Measurements from ENCODE around the gene PRM1.

DNA sequence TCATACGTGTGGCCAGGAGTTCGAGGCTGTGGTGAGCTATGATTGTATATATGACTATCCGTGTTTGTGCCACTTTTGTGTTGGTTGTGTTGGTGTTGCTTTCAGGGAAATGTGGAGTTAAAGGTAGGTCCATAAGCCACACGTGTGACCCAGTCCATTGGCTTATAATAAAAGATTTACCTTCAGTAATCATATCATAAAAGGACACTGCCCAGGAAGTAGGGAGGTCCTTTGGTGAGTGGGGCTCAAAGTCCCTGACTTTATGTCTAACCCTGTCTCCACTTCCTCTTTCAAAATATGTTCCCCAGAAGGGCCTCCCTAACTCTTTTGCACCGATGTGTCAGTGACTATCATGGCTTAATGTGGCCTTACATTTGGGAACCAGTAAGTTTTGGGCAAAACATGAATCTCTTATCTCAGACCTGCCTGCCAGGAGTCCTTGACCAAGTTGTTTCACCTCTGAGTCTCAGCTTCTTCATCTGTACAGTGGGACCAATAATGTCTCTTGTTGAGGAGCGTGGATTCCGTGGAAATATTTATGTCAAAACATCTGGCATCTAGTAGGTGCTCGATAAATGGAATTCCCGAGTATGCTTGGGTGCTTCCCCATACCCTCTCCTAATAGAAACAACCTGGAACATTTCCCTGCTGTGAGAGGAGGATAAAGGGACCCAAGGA, 16.8 kb downstream of the PRM1 start:
- TF ChIP-seq, protein P1, sequence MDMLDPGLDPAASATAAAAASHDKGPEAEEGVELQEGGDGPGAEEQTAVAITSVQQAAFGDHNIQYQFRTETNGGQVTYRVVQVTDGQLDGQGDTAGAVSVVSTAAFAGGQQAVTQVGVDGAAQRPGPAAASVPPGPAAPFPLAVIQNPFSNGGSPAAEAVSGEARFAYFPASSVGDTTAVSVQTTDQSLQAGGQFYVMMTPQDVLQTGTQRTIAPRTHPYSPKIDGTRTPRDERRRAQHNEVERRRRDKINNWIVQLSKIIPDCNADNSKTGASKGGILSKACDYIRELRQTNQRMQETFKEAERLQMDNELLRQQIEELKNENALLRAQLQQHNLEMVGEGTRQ (IDR thresholded peaks at IDR 0.05; ENCODE audit: low read depth, low read length), result no peak
- TF ChIP-seq, protein P2, sequence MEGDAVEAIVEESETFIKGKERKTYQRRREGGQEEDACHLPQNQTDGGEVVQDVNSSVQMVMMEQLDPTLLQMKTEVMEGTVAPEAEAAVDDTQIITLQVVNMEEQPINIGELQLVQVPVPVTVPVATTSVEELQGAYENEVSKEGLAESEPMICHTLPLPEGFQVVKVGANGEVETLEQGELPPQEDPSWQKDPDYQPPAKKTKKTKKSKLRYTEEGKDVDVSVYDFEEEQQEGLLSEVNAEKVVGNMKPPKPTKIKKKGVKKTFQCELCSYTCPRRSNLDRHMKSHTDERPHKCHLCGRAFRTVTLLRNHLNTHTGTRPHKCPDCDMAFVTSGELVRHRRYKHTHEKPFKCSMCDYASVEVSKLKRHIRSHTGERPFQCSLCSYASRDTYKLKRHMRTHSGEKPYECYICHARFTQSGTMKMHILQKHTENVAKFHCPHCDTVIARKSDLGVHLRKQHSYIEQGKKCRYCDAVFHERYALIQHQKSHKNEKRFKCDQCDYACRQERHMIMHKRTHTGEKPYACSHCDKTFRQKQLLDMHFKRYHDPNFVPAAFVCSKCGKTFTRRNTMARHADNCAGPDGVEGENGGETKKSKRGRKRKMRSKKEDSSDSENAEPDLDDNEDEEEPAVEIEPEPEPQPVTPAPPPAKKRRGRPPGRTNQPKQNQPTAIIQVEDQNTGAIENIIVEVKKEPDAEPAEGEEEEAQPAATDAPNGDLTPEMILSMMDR (conservative IDR thresholded peaks at IDR 0.05; ENCODE audit: low read depth, low read length), result no peak
- TF ChIP-seq SMC3 (IDR thresholded peaks at IDR 0.05; ENCODE audit: low read depth, low read length) (no peak), CEBPB (IDR thresholded peaks at IDR 0.05; ENCODE audit: low read depth, low read length) (no peak), POLR2A (IDR thresholded peaks at IDR 0.05; ENCODE audit: low read depth, low read length) (no peak), RAD21 (IDR thresholded peaks at IDR 0.05; ENCODE audit: low read length) (no peak), RFX5 (IDR thresholded peaks at IDR 0.05; ENCODE audit: low read depth, low read length) (no peak), FOS (IDR thresholded peaks at IDR 0.05; ENCODE audit: low read depth, low read length) (no peak), CHD1 (IDR thresholded peaks at IDR 0.05; ENCODE audit: low read depth, low read length) (no peak), MXI1 (IDR thresholded peaks at IDR 0.05; ENCODE audit: borderline replicate concordance, low read depth, low read length) (no peak)
- TF ChIP-seq, protein P3, sequence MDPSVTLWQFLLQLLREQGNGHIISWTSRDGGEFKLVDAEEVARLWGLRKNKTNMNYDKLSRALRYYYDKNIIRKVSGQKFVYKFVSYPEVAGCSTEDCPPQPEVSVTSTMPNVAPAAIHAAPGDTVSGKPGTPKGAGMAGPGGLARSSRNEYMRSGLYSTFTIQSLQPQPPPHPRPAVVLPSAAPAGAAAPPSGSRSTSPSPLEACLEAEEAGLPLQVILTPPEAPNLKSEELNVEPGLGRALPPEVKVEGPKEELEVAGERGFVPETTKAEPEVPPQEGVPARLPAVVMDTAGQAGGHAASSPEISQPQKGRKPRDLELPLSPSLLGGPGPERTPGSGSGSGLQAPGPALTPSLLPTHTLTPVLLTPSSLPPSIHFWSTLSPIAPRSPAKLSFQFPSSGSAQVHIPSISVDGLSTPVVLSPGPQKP (IDR thresholded peaks at IDR 0.05; ENCODE audit: borderline replicate concordance, low read depth, low read length), result no peak
